Loucy (cell line): Measurements from ENCODE around the gene MUSK.

Experiments
- CTCF ChIP-seq: fragments of 200-600 bp; sonication (generic); conservative IDR thresholded peaks from 2 replicates; pipeline ENCODE4 v1.5.1; 2014; ENCODE audit warnings: mild to moderate bottlenecking, antibody characterized with exemption, low read length
- EZH2phosphoT487 ChIP-seq: fragments of 200-600 bp; IDR thresholded peaks from 2 replicates; pipeline ENCODE4 v1.6.1; 2018; ENCODE audit warnings: antibody characterized with exemption, mild to moderate bottlenecking, moderate library complexity, borderline replicate concordance

GRCh38 chr9:110619831-110620230 lies 48.8 kb upstream of the MUSK start:
- TF ChIP-seq CTCF (no peak), EZH2phosphoT487 (no peak)
